Measurements from ENCODE around the gene NT5C3A.
"Not testable (repeated sequence)": the region's sequence is repeated elsewhere in the genome, so short reads cannot be mapped to it uniquely, and the experiment has no call there.

NT5C3A gene

DNA sequence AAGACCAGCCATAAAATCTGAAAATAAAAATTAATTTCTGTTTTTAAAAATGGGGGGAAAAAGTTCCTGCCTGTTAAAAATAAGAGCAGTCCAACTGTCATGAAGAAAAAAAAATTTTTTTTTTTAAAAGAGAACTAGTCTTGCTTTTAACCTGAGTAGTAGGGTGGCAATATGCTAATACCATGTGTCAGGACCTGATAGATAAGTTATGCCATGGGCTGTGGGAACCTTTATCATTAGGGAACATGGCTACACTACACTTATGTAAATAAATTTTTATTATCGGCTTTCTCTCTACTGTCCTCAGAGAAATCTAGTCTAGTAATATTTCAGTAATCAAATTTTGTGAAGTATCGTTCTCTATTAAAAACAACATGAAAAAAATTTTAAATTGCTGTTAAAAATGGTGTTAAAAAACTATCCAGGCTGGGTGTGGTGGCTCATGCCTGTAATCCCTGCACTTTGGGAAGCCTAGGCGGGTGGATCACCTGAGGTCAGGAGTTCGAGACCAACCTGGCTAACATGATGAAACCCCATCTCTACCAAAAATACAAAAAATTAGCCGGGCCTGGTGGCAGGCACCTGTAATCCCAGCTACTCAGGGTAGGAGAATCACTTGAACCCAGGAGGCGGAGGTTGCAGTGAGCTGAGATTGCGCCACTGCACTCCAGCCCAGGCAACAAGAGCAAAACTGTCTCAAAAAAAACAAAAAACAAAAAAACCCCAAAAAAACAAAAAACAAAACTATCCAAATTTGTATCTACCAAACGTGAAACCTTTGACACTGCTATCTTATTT, 20.7 kb downstream of the NT5C3A start:
- no peak for DNase-seq (ENCODE audit: low read depth, low spot score)

DNA sequence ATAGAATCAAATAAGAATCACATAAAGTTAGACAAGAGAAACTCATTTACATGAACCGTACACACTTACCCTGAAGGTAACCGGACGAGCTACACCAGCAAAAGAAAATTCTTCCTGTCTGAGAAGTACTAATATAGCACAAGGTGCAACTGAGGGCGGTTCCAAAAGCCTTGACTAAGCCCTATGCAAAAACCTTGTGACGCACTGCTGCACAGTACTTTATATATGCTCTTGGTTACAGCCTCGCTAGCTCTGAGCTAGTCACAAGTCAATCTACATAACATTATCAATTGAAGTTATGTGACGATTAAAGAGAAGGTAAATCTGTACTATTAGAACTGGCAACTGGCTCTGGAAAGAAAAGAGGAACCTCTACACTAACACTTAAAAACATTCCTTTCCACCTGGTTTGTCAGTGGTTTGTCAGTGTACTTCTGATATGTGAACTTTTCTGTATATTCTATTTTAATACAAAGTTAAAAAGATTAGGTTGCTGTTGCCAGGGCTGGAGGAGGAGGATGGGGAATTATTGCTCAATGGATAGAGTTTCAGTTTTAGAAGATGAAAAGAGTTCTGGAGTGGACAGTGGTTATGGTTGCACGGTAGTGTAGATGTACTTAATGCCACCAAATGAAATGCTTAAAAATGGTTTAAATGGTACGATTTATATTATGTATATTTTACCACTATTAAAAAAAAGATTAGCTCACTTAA, 21.6 kb downstream of the NT5C3A start:
- DNase-seq (ENCODE audit: low read depth, low spot score) = peak; percentile 15

DNA sequence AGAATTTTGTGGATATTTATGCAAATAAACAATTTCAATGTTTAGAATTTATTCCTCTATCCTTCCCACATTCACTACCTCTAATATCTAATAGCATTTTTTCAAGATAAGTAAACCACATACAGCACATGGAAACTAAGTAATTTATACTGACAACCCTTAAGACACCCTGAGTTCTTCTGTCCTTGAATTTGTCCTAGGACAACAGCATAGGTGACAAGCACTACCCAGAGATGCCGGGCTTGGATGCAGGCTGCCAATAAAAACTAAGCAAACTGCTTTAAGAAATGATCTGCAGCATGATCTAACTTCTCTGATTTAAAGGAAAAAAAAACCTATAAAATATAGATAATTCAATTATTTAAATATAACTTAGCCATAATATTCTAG, 22.7 kb downstream of the NT5C3A start:
- no peak for DNase-seq (ENCODE audit: low read depth, low spot score)

DNA sequence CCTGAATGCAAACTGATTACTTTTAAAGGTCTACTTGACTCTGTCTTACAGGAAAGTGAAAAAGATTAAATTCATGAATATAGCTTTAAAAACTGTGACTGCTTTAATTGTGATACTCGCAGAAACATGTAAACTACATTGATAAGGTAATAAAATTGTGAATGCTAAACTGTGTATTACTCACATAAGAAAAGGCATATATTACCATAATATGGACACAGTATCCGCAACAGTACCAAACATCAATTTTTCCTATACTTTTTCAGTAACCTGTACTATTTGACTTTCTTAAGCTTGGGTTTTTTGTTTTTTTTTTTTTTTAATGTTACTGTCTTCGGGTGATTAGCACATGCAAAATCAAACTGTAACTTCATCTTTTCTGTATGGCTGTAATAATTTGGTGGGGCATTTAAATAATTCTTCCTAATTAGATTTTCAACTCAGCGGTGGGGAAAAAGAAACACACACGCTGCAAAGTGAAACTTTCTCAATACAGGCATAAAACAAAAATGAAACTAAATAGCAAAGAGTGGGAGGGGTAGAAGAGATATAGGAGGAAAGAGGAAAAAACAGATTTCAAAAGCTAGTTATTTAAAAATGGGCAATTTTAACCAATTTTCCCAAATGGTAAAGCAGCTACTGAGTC, 23.2 kb downstream of the NT5C3A start:
- DNase-seq (ENCODE audit: low read depth, low spot score) = no peak

DNA sequence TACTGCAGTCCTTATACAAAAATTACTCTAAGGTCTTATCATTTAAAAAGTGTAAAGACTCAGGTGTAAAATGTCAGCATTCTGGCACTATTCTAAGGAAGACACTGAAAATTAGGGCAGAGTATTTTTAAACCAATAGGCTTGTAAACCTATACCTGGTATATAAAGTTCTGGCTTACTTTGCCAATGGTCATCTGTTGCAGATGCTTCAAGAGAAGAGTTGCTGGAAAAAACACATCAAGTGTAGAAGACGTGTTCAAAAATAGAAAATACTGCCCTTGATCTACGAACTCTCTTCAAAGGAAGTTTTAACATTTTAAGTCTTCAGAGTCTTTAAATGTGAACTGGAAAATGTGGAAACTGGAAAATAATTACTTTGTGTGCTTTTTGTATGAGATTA, 23.9 kb downstream of the NT5C3A start:
- no peak for DNase-seq (ENCODE audit: low read depth, low spot score)

DNA sequence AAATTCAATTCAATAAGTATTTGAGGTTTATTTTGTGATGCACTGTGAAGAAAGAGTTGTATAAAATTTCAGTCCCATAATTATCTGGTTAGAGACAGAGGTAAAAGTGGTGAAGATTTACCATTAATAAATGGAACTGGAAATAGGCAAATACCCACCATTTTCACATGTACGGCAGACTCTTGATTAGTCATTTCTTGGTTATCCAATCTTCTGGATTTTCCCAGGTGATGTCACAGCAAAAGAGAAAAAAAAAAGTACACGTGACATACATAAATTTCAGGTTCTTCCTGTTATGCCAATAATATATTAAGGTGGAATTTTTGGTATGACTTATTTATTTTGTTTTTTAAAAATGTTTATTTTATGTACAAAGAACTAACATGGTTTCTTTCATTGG, 26.8 kb downstream of the NT5C3A start:
- no peak for DNase-seq (ENCODE audit: low read depth, low spot score)

DNA sequence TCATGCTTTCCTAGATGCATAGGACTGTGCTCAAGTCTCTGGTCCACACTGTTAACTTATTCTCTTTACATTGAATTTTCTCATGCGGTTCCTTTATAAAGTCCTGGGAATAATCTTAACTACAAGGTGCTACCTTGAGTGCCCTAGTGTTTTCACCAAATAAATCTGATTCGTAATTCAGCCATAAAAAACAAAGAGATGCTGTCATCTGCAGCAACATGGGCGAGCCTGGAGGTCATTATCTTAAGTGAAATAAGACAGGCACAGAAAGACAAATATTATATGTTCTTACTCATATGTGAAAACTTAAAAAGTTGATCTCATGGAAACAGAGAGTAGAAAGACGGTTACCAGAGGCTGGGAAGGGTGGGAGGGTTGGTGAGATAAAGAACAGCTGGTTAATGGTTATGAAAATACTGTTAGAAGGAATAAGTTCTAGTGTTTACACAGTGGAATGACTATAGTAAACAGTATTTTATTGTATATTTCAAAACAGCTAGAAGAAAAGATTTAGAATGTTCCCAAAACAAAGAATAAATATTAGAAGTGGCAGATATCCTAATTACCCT, 38.3 kb downstream of the NT5C3A start:
- DNase-seq (ENCODE audit: low read depth, low spot score) = no peak

DNA sequence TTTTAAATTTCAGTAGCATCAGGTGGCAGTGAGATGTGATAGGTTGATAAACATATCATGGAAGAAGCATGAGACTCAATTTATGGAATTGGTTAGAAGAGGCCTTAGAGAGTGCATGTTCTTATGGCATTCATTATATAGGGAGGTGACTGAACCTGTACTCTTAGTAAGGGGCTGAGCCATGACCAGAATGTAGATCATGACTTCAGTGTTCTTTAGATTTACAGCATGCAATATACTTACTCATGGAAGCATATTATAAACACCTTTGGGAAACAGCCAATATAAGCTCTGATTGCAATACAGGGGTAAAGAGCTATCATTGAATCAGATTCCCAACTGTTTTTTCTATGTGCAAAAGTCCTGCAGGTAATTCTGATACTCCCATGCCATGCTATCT, 50.2 kb downstream of the NT5C3A start:
- DNase-seq (ENCODE audit: low read depth, low spot score) = no peak

DNA sequence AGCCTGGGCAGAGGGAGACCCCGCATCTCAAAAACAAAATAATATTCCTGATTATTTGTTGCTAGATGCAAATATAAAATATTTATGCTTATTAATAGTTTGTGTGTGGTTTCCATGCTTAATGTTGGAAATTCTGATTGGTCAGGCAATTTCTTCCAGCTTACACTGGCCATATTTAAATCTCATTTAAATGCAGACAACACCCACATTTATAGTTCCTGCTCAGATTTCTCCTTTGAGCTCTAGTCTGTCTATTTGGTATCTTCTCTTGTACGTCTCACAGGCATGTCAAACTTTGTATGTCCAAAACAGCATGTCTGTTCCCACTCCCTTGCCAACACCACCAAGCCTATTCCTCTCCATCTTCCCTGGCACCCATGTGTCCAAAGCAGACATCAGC, 52.8 kb downstream of the NT5C3A start:
- no peak for DNase-seq (ENCODE audit: low read depth, low spot score)

DNA sequence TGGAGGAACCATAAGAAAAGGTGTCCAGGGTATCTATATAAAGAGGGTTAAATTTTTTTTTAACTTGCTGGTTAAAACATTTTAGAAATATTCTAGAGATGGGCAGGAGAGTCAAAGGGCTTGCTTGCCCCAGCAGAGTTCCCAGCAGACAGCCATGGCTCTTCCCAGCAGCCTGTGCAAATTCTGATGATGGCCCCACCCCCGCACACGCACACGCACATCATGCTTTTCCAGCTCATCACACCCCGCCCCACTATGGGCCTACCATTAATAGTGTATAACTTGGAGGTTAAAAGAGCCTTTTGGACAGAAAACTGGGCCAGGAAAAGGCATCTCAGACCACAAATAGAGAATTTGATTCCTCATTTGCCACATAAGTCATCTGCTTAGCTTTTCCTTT, 56.9 kb downstream of the NT5C3A start:
- DNase-seq (ENCODE audit: low read depth, low spot score) = not testable (repeated sequence)

DNA sequence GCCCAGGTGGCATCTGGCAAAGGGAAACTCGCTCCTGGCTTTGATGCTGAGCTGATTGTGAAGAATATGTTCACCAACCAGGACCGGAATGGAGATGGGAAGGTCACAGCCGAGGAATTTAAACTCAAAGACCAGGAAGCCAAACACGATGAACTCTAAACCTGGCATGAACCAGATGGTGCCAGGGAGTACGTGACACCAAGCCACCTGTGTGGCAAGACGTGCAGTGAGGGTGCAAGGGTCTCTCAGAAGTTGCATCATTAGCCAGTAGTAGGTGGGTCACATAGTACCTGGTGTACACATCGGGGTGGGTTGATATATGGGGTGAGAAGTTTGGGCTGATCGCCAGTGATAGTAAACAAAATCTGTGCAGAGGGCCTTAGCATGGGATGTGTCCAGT, 57.4 kb downstream of the NT5C3A start:
- not testable (repeated sequence) for DNase-seq (ENCODE audit: low read depth, low spot score)

DNA sequence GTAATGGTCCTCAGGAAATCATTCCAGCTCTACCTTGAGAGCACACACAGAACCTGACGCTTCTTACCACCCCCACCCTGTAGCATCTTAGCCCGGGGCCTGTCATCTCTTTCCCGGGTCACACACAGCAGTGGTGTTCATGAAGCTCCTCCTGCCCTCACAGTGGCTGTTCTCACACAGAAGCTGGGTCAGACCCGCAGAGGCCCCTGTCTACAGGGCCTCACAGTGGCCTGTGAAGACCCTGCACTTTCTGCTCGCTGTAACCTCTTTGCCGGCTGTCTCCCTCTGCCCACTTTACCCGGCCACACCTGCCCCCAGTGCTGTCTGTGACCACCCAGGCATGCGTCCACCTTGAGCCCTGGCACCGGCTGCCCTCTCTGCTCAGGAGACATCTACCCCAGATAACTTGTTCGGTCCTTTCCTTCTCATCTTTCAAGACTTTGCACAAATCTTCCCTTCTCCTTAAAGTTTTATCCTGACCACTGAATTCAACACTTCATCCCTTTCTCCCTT, 58.4 kb downstream of the NT5C3A start:
- DNase-seq (ENCODE audit: low read depth, low spot score) = not testable (repeated sequence)

DNA sequence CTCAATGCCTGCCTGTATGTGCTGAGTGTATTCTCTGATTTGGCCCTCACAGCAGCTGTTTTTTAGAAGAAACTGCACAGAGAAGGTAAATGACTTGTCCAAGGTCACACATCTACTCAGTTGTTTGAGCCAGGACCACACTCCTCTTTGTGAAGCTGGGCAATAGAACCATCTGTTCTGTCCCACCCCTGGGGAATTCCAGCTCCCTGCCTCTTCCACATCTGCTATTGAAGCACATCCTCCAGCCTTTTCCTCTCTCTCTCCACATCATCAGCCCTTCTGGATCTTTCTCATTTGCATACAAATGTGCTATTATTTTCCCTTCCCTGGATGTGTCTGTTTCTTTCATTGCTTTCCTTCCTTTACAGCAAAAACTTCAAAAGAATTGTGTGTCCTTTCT, 59.5 kb downstream of the NT5C3A start:
- not testable (repeated sequence) for DNase-seq (ENCODE audit: low read depth, low spot score)

DNA sequence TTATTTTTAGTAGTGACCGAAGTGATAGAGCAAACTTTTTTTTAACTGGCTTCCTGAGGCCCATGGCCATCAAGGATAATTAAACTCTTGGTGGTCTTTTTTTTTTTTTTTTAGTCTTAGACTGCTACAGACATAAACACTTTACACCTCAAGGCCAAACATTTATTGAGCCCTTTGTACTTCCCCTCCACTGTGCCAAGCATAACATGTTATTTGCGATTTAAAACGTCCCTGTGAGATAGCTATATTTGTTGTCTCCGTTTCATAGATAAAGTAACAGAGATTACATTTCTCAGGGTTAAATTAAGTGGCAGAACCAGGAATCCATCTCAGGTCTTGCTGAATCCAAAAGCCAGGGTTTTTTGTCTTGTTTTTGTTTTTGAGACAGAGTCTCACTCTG, 63.2 kb downstream of the NT5C3A start:
- DNase-seq (ENCODE audit: low read depth, low spot score) = not testable (repeated sequence)

DNA sequence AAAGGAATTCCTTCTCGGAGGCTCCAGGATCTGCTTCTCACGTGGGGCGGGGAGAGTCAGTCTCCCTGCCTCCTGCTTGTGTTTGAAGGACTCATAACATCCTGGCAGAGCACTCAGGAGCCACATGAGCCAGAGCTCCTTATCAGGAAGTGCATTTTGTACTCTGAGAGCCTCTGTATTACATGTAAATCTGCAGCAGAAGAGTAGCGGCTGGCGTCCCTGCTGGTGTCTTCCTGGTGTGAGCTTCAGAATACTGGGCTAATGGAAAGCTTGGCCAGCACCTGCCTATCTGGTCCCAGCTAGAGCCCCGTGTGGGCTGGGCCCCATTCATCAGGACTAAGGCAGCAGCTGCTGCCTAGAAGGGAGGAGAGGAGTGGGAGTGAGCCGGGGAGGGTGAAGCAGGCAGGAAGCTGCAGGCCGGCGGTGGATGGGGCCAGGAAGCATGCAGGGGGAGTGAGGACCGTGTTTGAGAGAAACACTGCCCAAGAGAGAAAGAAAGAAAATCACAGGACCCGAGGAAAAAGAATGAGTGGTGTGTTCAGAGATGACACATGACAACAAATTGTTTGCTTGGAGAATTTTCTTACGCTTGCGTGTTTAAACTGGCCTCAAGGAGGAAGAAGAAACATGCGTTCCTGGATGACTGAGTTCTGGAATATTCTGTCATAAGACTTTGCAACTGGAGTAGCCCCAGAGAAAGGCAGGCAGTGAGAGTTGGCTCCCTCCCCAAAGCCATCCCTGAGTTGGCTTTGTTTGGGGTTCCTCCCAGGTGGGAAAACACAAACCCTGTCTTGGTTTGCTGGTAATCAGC, 64.0 kb downstream of the NT5C3A start:
- DNase-seq (ENCODE audit: low read depth, low spot score) = not testable (repeated sequence)

DNA sequence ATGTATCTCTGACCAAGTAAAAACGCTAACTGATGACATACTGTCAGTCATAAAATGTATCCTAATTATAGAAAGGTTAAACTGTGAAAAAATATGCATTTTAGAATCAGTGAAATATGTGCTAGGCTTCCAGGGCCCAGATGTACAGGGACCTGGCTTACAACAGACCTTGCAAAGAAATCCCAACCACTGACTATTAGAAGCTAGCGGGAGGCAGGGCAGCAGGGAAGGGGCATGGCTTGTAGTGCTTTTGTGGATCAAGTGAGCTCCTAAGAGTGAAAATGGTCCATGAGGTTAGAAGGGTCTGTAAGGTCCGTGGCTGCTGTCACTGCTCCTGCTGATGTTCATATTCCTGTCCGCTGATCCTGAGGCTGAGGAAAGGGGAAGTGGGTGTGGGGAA, 64.6 kb downstream of the NT5C3A start:
- not testable (repeated sequence) for DNase-seq (ENCODE audit: low read depth, low spot score)

DNA sequence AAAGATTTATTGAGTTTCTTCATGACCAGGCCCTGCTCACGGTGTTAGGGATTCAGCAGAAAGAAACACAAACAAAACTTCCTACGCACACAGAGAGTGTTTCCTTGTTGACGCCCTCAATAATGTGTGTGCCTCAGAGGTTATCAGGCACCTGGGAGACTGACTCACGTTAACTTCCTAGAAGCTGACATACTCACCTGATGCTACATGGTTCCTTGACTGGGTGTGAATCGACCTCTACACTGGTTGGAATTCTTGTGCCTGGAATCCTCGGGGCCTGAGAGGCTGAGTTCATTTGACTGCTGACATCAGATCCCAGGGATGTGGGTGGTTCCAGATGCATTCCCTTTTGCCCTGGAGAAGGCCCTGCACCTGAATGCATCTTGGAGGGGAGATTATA, 69.8 kb downstream of the NT5C3A start:
- DNase-seq (ENCODE audit: low read depth, low spot score) = not testable (repeated sequence)

DNA sequence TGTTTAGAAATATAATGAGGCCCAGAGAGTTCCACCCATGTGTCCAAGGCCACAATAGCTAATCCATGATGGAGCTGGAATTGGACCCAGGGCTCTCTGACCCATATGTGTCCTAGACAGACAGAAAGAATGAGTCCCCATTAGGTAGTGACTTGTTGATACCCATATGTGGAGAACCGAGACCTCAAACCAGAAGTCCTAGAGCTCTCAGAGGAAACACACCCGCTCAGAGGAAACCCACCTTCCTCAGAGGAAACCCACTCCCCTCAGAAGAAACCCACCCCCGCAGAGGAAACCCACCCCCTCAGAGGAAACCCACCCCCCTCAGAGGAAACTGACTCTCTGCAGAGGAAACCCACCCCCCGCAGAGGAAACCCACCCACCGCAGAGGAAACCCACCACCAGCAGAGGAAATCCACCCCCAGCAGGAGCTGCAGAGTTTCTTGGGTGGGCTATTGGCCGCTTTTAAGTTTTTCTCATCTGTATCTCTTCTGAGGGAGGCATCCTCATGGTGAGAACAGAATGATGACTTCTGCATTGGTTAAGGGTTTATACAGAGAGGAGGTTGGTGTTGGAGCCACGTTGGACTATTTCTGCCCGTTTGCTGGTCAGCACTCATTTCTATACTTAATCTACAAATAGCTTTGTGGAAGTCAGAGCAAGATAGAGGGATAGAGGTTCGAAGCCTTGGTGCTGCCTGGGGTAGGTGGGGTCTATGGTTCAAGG, 70.4 kb downstream of the NT5C3A start:
- DNase-seq (ENCODE audit: low read depth, low spot score) = not testable (repeated sequence)

DNA sequence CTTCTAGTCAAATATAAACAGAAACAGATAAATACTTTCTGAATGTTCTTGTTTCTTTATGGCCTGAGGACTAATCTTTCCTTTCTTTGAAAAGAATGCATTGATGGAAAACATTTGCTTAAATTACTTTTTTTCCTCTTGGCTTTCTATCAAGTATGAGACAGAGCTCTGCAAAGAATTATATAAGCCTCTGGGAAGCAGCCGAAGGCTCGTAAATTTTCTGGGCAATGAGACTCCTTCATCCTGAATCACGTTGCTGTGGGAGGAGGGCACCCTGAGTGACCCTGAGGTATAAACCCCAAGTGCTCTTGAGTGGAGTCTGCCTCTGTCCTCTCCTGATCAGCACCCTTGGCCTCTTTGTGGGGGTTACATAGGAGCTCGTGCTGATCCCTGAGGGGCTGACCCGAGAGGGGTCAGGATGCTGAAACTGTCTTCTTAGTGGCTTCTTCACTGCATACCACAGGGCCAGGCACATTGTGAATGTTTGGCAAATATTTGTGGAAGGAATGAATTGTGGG, 71.4 kb downstream of the NT5C3A start:
- not testable (repeated sequence) for DNase-seq (ENCODE audit: low read depth, low spot score)

DNA sequence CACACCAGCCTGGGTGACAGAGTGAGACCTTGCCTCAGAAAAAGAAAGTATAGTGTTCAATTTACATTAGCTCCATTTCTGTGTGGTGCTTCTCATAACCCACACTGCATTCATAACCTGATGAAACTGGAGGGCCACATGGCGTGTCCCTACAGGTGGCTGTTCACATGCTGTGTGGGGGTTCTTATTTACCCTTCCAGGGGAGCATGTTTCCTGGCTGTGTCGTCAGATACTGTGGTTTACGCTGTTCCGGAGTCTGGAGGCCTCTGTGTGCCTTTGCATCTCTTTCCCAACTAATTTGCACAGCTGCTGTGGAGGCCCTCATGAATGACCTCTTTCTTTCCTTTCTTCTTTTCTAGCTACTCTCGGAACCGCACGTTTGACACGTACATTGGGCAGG, 74.4 kb downstream of the NT5C3A start:
- not testable (repeated sequence) for DNase-seq (ENCODE audit: low read depth, low spot score)

Data from activated naive CD8-positive, alpha-beta T cell treated with anti-CD3 and anti-CD28 coated beads, Interleukin-2, amount 50 U/mL, for 16 hours (primary cell).